ENCODE results near the gene EVA1A.

GRCh38 chr2:75515584-75516368, 45.0 kb downstream of the EVA1A start:
- TF ChIP-seq POLR2A (IDR thresholded peaks at IDR 0.05; ENCODE audit: low read depth, low read length) (no peak), TAF1 (IDR thresholded peaks at IDR 0.05; ENCODE audit: borderline replicate concordance, low read depth, low read length) (no peak)

All from GM12892 (cell line).